Neural cell (in vitro differentiated cells): ENCODE data around the gene MMAB. TPM values are rescaled to one million over a fixed set of nuclear protein-coding genes. Genes with fewer than 3 reads are reported as not detected.

ENCODE experiments used
- H2AFZ ChIP-seq: fragments of 200-600, 300-800 bp; sonication (generic), shearing (Covaris generic); 2 replicates; pipeline ENCODE4 v1.6.0; 2014; ENCODE audit warnings: low read depth, mild to moderate bottlenecking, antibody characterized with exemption, low read length, moderate library complexity
- H3F3A ChIP-seq: fragments of 200-600 bp; shearing (Covaris generic); 2 replicates; pipeline ENCODE4 v1.6.1; 2016; ENCODE audit warnings: mild to moderate bottlenecking, moderate library complexity, mixed read lengths, antibody characterized with exemption, low read length; ENCODE audit not compliant: insufficient read depth, poor library complexity, severe bottlenecking
- H3K27ac ChIP-seq: fragments of 200-600, 300-800 bp; sonication (generic), shearing (Covaris generic); 2 replicates; pipeline ENCODE4 v1.5.1; 2014; ENCODE audit warnings: mild to moderate bottlenecking, low read length, moderate library complexity
- H3K27me3 ChIP-seq: fragments of 300-800, 200-600 bp; sonication (generic), shearing (Covaris generic); 2 replicates; pipeline ENCODE4 v1.6.0; 2014; ENCODE audit warnings: mild to moderate bottlenecking, low read depth, low read length, moderate library complexity; ENCODE audit not compliant: insufficient read depth
- H3K36me3 ChIP-seq: fragments of 300-800, 200-600 bp; sonication (generic), shearing (Covaris generic); 2 replicates; pipeline ENCODE4 v1.5.1; 2014; ENCODE audit warnings: mild to moderate bottlenecking, antibody characterized with exemption, low read length, moderate library complexity; ENCODE audit not compliant: insufficient read depth
- H3K4me2 ChIP-seq: fragments of 300-800, 200-600 bp; sonication (generic), shearing (Covaris generic); 2 replicates; pipeline ENCODE4 v1.6.0; 2014; ENCODE audit warnings: mild to moderate bottlenecking, low read length
- H3K4me3 ChIP-seq: fragments of 300-800, 200-600 bp; sonication (generic), shearing (Covaris generic); 2 replicates; pipeline ENCODE4 v1.5.1; 2014; ENCODE audit warnings: mild to moderate bottlenecking, low read length, moderate library complexity
- H3K79me2 ChIP-seq: fragments of 200-600 bp; shearing (Covaris generic); replicated peaks from 2 replicates; pipeline ENCODE4 v1.6.0; 2014; ENCODE audit warnings: mild to moderate bottlenecking, low read length, moderate library complexity; ENCODE audit not compliant: insufficient read depth
- H3K9ac ChIP-seq: fragments of 300-800, 200-600 bp; sonication (generic), shearing (Covaris generic); 2 replicates; pipeline ENCODE4 v1.6.1; 2016; ENCODE audit warnings: mild to moderate bottlenecking, low read length, mixed read lengths
- H3K9me2 ChIP-seq: fragments of 200-600 bp; shearing (Covaris generic); 2 replicates; pipeline ENCODE4 v1.6.1; 2016; ENCODE audit warnings: mild to moderate bottlenecking, low read length, mixed read lengths; ENCODE audit not compliant: insufficient read depth
- H3K9me3 ChIP-seq: fragments of 200-600, 300-800 bp; sonication (generic), shearing (Covaris generic); 2 replicates; pipeline ENCODE4 v1.6.1; 2016; ENCODE audit warnings: mild to moderate bottlenecking, mixed run types, low read length, moderate library complexity, mixed read lengths
- H4K20me1 ChIP-seq: fragments of 200-600 bp; shearing (Covaris generic); 2 replicates; pipeline ENCODE4 v1.6.1; 2016; ENCODE audit warnings: mild to moderate bottlenecking, mixed run types; ENCODE audit not compliant: insufficient read depth
- EP300 ChIP-seq: fragments of 450-650 bp; conservative IDR thresholded peaks from 2 replicates; pipeline ENCODE4 v1.6.1; 2014; ENCODE audit warnings: antibody characterized with exemption, mild to moderate bottlenecking, moderate library complexity; ENCODE audit not compliant: poor library complexity, severe bottlenecking
- EZH2 ChIP-seq: fragments of 200-600, 300-800 bp; shearing (Covaris generic), sonication (generic); IDR thresholded peaks from 2 replicates; pipeline ENCODE4 v1.6.1; 2014; ENCODE audit warnings: antibody characterized with exemption, low read length, borderline replicate concordance, mild to moderate bottlenecking; ENCODE audit not compliant: insufficient read depth, poor library complexity, severe bottlenecking
- MXI1 ChIP-seq: fragments of 450-650 bp; conservative IDR thresholded peaks from 2 replicates; pipeline ENCODE4 v1.6.1; 2014; ENCODE audit warnings: antibody characterized with exemption, mild to moderate bottlenecking; ENCODE audit not compliant: poor library complexity, severe bottlenecking
- POLR2AphosphoS5 ChIP-seq: IDR thresholded peaks from 2 replicates; pipeline ENCODE4 v1.6.1; 2012
- RAD21 ChIP-seq: fragments of 450-650 bp; conservative IDR thresholded peaks from 2 replicates; pipeline ENCODE4 v1.6.1; 2014; ENCODE audit warnings: antibody characterized with exemption, mild to moderate bottlenecking, moderate library complexity
- SMC3 ChIP-seq: fragments of 450-650 bp; conservative IDR thresholded peaks from 2 replicates; pipeline ENCODE4 v1.6.1; 2014; ENCODE audit warnings: antibody characterized with exemption, mild to moderate bottlenecking, moderate library complexity; ENCODE audit not compliant: poor library complexity
- TAF1 ChIP-seq: IDR thresholded peaks from 2 replicates; pipeline ENCODE4 v1.6.1; 2012; ENCODE audit warnings: low read depth
- polyA plus RNA-seq: library from polyadenylated mRNA; depleted of rRNA; stranded (reverse); fragments of >200 nt; gene quantifications from 2 replicates; pipeline ENCODE4 v1.2.3, GENCODE V29; 2014
- TF ChIP-seq, protein P1 (sequence below): fragments of 450-650 bp; IDR thresholded peaks from 2 replicates; pipeline ENCODE4 v1.5.1; 2014; ENCODE audit warnings: antibody characterized with exemption, mild to moderate bottlenecking, moderate library complexity; ENCODE audit not compliant: poor library complexity, severe bottlenecking
- TF ChIP-seq, protein P2 (sequence below): IDR thresholded peaks from 2 replicates; pipeline ENCODE4 v1.6.1; 2012; ENCODE audit warnings: borderline replicate concordance

The MMAB gene
- polyA plus RNA-seq, 1 donor from 2014 or later: 52.6 TPM

DNA sequence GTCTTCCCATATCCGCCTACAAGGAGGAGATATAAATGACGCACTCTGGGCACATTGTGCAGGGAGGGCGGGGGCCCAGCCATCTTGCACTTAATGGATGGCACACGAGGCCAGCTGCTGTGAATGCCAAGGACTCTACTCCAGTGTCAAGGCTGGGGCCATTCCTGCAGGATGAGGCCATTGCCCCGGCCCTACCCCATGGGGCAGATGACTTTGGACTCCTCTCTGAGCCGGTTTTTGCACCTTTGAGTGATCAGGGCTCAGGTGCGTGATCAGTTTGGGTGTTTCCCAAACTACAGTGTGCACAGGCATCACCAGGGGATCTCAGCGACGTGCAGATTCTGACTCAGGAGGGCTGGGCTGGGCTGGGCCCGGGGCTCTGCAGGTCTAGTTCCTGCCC, 16.1 kb downstream of the MMAB start:
- no peaks in the 10 kb centered on the region for H3K27me3 ChIP-seq
- TF ChIP-seq POLR2AphosphoS5 (no peak), RAD21 (no peak), TAF1 (no peak), SMC3 (no peak), MXI1 (no peak), EP300 (no peak), EZH2 (no peak)
- TF ChIP-seq, protein P1, sequence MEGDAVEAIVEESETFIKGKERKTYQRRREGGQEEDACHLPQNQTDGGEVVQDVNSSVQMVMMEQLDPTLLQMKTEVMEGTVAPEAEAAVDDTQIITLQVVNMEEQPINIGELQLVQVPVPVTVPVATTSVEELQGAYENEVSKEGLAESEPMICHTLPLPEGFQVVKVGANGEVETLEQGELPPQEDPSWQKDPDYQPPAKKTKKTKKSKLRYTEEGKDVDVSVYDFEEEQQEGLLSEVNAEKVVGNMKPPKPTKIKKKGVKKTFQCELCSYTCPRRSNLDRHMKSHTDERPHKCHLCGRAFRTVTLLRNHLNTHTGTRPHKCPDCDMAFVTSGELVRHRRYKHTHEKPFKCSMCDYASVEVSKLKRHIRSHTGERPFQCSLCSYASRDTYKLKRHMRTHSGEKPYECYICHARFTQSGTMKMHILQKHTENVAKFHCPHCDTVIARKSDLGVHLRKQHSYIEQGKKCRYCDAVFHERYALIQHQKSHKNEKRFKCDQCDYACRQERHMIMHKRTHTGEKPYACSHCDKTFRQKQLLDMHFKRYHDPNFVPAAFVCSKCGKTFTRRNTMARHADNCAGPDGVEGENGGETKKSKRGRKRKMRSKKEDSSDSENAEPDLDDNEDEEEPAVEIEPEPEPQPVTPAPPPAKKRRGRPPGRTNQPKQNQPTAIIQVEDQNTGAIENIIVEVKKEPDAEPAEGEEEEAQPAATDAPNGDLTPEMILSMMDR: no peak
- TF ChIP-seq, protein P2, sequence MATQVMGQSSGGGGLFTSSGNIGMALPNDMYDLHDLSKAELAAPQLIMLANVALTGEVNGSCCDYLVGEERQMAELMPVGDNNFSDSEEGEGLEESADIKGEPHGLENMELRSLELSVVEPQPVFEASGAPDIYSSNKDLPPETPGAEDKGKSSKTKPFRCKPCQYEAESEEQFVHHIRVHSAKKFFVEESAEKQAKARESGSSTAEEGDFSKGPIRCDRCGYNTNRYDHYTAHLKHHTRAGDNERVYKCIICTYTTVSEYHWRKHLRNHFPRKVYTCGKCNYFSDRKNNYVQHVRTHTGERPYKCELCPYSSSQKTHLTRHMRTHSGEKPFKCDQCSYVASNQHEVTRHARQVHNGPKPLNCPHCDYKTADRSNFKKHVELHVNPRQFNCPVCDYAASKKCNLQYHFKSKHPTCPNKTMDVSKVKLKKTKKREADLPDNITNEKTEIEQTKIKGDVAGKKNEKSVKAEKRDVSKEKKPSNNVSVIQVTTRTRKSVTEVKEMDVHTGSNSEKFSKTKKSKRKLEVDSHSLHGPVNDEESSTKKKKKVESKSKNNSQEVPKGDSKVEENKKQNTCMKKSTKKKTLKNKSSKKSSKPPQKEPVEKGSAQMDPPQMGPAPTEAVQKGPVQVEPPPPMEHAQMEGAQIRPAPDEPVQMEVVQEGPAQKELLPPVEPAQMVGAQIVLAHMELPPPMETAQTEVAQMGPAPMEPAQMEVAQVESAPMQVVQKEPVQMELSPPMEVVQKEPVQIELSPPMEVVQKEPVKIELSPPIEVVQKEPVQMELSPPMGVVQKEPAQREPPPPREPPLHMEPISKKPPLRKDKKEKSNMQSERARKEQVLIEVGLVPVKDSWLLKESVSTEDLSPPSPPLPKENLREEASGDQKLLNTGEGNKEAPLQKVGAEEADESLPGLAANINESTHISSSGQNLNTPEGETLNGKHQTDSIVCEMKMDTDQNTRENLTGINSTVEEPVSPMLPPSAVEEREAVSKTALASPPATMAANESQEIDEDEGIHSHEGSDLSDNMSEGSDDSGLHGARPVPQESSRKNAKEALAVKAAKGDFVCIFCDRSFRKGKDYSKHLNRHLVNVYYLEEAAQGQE: no peak
- H3K4me3 ChIP-seq: no peak overlapping the region
- H3K27ac ChIP-seq: no peak overlapping the region
- no peaks in the 10 kb centered on the region for H3K9me2 ChIP-seq
- no peaks in the 10 kb centered on the region for H3K9me3 ChIP-seq
- H2AFZ ChIP-seq: no peak overlapping the region
- H4K20me1 ChIP-seq: no peaks in the 10 kb centered on the region
- H3F3A ChIP-seq: no peaks in the 10 kb centered on the region
- no peak overlapping the region for H3K9ac ChIP-seq
- H3K79me2 ChIP-seq: no peaks in the 10 kb centered on the region
- no peak overlapping the region for H3K4me2 ChIP-seq
- H3K36me3 ChIP-seq: no peaks in the 10 kb centered on the region

DNA sequence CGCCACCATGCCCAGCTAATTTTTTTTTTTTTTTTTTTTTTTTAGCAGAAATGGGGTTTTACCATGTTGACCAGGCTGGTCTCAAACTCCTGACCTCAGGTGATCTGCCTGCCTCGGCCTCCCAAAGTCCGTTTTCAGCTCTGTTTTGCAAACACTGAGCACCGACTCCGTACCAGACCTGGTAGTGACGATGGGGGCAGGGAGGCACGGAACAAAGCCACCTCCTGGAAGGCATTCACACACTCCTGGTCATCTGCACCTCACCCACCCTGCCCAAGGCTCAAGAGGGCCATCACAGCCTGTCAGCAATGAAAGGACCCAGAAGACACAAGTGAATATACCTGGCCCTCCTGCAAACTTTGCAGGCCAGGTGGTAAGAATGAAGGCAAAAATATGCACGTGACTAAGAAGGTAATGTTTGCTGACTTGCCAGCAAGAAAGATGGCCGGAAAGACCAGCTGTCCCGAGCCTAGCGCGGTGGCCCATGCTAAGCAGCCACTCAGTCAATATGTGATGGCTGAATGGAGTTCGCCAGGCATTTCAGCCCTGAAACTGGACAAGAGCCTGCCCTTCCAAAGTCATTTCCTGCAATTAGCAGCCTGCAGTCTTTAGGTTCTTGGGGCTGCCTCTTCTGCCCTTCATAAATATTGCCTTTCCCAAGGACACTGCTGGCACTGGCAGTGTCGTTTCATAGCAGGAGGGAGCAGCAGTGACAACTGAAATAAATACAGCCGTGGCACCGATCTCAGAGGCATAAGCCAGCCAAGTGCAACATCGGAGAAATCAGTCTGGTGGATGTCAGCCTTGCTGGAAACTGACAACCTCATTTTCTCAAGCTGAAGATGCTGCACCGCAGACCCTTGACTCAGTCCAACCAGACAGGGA, 17.6 kb downstream of the MMAB start:
- H3K27ac ChIP-seq: no peak overlapping the region
- no peak overlapping the region for H2AFZ ChIP-seq
- no peak overlapping the region for H3K4me2 ChIP-seq
- no peaks in the 10 kb centered on the region for H3K36me3 ChIP-seq
- H3K9me3 ChIP-seq: no peaks in the 10 kb centered on the region
- H4K20me1 ChIP-seq: no peaks in the 10 kb centered on the region
- H3K27me3 ChIP-seq: no peaks in the 10 kb centered on the region
- no peaks in the 10 kb centered on the region for H3K9me2 ChIP-seq
- H3K4me3 ChIP-seq: no peak overlapping the region
- H3K79me2 ChIP-seq: no peaks in the 10 kb centered on the region
- no peaks in the 10 kb centered on the region for H3F3A ChIP-seq
- no peak overlapping the region for H3K9ac ChIP-seq
- TF ChIP-seq POLR2AphosphoS5 (no peak), EZH2 (no peak), SMC3 (no peak), RAD21 (no peak), EP300 (no peak), MXI1 (no peak), TAF1 (no peak)
- TF ChIP-seq, protein P2: no peak
- TF ChIP-seq, protein P1: no peak
